Measurements from ENCODE around the gene HIRA.
"Not testable (repeated sequence)": the region's sequence is repeated elsewhere in the genome, so short reads cannot be mapped to it uniquely, and the experiment has no call there.

The HIRA gene

GRCh38 chr22:19352217-19352616 is 79.3 kb downstream of the HIRA start:
- DNase-seq = no peak

DNA sequence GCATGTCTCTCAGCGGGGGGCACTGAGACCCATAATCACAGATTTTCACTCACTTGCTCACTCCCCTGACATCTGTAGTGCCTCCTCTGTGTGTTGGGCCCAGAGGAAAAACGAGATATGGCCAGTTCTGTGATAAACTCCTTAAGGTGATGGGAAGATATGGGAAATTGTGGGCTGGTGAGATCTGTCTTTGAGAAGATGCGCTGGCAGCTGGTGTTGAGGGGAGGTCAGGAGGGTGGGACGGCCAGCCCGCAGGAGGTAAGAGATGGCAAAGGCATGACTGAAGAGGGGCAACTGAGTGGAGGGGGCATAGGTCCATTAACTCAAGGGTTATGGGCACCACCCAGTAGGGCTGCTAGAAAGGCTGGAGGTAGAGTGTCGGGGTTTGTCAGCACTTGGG is 79.9 kb downstream of the HIRA start:
- DNase-seq = no peak

GRCh38 chr22:19350947-19351346 is 80.6 kb downstream of the HIRA start:
- DNase-seq = no peak

DNA sequence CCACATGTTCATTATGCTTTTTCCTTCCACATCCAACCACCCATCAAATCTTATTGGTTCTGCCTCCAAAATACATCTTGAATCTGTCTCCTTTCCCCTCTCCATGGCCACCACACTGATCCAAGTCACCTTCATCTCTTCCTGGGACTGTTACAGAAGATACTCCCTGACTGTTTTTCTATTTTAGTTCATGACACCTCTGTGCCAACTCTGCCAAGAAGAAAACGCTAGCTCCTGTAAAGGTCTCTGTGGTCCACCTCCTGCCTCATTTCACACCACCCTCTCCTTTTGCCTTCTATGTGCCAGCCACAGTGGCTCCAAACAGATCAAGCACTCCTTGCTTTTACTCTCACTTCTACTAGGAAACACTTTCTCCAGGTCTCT is 81.1 kb downstream of the HIRA start:
- DNase-seq = no peak

GRCh38 chr22:19349778-19350475 is 81.6 kb downstream of the HIRA start:
- DNase-seq = no peak

DNA sequence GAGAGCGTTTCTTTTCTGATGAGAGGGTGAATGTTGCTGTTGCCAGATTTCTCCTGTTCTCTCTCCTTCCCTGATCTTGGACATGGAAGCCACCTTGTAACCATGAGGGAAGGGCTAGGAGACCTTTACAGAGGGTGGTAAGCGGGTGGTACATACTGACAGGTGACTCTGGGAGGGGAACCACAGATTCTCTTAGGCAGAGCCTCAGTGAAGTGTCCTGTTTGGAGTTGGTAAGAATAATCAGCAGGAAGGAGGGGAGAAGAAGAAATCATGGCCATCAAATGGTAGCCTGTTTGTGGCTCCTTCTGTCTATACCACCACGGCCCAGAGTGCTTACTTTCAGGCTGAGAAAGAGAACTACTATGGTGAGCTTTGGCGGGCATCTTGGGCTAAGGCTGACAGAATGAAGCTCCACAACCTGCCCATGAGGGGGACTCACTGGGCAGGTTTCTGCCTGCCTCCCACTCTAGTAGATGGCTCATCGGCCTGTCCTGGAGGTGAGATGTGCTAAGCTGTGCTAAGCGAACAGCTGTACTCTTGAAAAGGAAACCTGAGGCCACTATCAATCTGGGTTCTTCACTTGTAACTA is 84.8 kb downstream of the HIRA start:
- DNase-seq = no peak

GRCh38 chr22:19344420-19344819 is 87.1 kb downstream of the HIRA start:
- no peak for DNase-seq

GRCh38 chr22:19343470-19343869 is 88.1 kb downstream of the HIRA start:
- no peak for DNase-seq

GRCh38 chr22:19341500-19341899 is 90.0 kb downstream of the HIRA start:
- no peak for DNase-seq

GRCh38 chr22:19337137-19337536 is 94.4 kb downstream of the HIRA start:
- DNase-seq = no peak

DNA sequence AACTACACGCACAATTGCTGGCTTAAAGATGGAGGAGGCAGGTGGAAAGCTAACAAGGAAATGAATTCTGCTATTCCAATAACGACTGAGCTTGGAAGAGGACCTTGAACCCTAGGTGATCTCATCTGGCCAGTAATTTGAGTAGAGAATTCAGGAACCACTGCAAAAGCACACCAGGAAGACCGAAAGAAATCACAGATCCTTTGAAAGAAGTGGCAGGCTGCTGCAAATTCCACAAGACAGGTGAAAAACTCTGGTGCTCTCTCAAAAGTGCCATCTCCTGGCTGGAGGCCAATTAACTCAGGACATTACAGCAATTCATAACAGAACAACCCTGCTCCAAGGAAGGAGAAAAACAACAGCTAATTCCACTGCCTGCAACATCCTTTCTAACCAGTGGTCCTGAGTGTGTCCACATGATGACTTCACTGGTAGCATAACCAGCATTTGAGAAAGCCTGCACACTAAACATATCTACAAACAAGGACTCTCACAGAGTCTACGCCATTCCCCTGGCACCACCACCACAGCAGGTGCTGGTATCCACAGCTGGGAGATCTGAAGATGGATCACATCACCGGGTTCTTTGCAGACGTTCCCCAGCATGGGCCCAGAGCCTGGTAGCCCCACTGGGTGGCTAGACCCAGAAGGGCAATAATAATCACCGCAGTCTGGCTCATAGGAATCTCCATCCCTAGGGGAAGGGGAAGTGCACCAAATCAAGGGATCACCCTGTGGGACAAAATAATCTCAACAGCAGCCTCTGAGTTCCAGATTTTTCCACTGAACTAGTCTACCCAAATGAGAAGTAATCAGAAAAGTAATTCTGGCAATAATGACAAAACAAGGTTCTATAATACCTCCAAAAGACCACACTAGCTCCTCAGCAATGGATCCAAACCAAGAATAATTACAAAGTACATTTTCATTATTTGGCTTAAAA is 95.1 kb downstream of the HIRA start:
- no peak for DNase-seq

GRCh38 chr22:19331975-19332374 is 99.6 kb downstream of the HIRA start:
- DNase-seq = no peak

DNA sequence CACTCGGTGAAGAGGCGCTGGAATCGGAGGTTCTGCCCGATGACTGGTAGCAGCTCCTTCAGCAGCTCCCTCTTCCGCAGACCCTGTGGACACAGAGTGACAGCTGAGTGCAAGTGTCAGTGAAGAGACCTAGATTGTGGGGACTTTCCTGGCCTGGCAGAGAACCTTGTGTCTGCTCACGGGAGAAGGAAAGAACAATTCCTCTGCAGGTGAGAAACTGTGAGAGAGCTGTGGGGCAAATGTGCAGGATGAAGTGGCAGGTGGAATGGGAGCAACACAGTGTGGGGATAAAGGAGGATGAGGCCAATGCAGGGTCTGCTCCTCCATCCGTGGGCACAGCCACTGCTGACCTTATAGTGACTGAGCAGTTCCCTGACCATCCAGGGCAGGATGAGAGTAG is 100.1 kb downstream of the HIRA start:
- no peak for DNase-seq

- no peak for DNase-seq
These were observed 100.6 kb downstream of the HIRA start for GRCh38 chr22:19330865-19331418.

- DNase-seq = not testable (repeated sequence)
These were observed 101.3 kb downstream of the HIRA start for GRCh38 chr22:19330205-19330604.

DNA sequence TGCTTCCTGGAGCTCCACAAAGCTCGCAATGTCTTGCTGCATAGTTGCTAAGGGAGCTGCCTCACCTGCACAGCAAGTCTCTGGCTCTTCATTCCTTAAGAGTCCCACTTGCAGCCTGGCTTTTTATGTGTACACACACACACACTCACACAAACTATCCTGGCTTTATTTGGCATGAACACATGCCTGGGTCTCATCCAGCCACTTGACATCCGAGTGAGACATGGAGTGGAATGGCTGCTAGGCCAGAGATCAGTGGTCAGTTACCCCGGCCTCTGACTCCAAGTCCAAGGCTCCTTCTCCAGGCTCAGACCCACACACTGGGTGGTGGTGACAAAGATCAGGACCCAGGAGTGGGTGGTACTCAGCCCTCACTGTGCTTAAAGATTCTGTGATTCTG is 102.1 kb downstream of the HIRA start:
- DNase-seq = no peak

DNA sequence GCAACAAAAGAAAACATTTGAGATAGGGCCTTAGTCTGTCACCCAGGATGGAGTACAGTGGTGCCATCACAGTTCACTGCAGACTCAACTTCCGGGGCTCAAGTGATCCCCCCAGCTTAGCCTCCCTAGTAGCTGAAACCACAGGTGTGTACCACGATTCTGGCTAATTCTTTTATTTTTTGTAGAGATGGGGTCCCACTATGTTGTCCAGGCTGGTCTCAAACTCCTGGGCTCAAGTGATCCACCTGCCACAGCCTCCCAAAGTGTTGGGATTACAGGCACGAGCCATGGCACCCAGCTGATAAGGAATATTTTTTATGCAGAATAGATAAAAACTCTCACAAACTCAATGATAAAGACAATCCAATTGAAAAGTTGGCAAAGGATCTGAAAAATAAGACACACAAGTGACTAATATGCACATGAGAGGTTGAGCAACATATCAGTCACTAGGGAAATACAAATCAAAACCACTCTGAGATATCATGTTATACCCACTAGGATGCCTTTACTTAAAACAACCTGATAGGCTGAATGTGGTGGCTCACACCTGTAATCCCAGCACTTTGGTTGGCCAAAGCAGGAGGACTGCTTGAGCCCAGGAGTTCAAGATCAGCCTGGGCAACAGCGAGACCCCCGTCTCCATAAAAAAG is 106.1 kb downstream of the HIRA start:
- peak; percentile 3 for DNase-seq

DNA sequence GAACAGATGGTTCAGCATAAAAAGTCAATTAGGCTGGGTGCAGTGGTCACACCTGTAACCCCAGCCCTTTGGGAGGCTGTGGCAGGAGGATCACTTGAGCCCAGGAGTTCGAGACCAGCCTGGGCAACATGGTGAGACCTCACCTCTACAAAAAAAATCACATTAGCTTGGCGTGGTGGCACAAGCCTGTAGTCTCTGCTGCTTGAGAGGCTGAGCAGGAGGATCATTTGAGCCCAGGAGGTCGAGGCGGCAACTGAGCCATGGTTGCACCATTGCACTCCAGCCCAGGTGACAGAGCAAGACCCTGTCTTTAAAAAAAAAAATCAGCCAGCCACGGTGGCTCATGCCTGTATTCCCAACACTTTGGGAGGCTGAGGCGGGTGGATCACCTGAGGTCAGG is 108.1 kb downstream of the HIRA start:
- not testable (repeated sequence) for DNase-seq

- DNase-seq = peak; percentile 47
These were observed 109.8 kb downstream of the HIRA start for GRCh38 chr22:19321757-19322156.

GRCh38 chr22:19320136-19320535 is 111.4 kb downstream of the HIRA start:
- not testable (repeated sequence) for DNase-seq

- no peak for DNase-seq
These were observed 112.3 kb downstream of the HIRA start for GRCh38 chr22:19319281-19319680.

GRCh38 chr22:19317865-19318264 is 113.7 kb downstream of the HIRA start:
- no peak for DNase-seq

DNA sequence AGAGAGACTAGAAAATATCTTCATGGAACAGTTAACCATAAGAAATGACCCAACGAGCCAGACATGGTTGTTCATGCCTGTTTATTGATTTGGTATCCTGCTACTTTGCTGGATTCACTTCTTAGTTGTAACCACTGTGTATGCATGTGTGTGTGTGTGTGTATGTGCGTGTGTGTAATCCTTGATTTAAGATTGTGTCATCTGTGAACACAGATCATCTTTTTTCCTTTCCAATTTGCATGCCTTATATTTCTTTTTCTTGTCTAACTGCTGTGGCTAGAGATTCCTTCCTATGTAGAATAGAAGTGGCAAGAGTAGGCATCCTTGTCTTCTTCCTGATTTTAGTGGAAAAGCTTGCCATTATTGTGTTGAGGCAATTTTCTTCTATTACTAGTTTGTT is 123.7 kb downstream of the HIRA start:
- no peak for DNase-seq

Measured in MV-4-11 (cell line).